T-cell (primary cell): Measurements from ENCODE around the gene BAD. TPM values are rescaled to one million over a fixed set of nuclear protein-coding genes. Genes with fewer than 3 reads are reported as not detected.

Experiments used
- ATAC-seq, 4 experiments: fragments of 200-7000 bp in 3 of 4; fragments of 150-1000 bp in 1 of 4; cut with Tn5 transposase; replicated peaks in 1 of 4; 1 replicate in 3 of 4; 2 replicates in 1 of 4; pipeline ENCODE4 v1.10.0; 2021; ENCODE audit warnings: moderate library complexity in 3 of 4, mild to moderate bottlenecking in 2 of 4, moderate number of reproducible peaks in 1 of 4
- CTCF ChIA-PET, 2 donors: fragments of 300-600 bp; sonication (Branson Sonifier 250); formaldehyde crosslinking; loops; one replicate each; lab custom pipeline; 2022; ENCODE audit warnings: antibody characterized with exemption in 2 of 2; lab: Charles Lee
- POLR2A ChIA-PET, 2 donors: fragments of 300-600 bp; sonication (Branson Sonifier 250); formaldehyde crosslinking; loops; one replicate each; lab custom pipeline; 2022; ENCODE audit warnings: antibody characterized with exemption in 2 of 2; lab: Charles Lee
- DNase-seq, 35 experiments: peaks; one replicate each; pipeline versions ENCODE4 v3.0.0 to v3.0.0-alpha.2; 2013 to 2023
- H3K27ac ChIP-seq: one replicate; pipeline ENCODE4 v1.5.1; 2013; ENCODE audit warnings: low read length
- H3K27me3 ChIP-seq, 2 experiments: replicated peaks in 1 of 2; 1 replicate in 1 of 2; 2 replicates in 1 of 2; pipeline versions ENCODE4 v1.6.1 to v1.7.0; 2013; ENCODE audit warnings: low read length in 1 of 2, mixed read lengths in 1 of 2; ENCODE audit not compliant: control insufficient read depth in 2 of 2, insufficient read depth in 2 of 2; ENCODE audit errors: extremely low read depth in 1 of 2
- H3K36me3 ChIP-seq, 2 donors: 1 replicate in 1 of 2; 2 replicates in 1 of 2; pipeline versions ENCODE4 v1.6.1 to v1.7.0; 2013; ENCODE audit warnings: low read length in 1 of 2; ENCODE audit not compliant: control insufficient read depth in 2 of 2, insufficient read depth in 1 of 2; ENCODE audit errors: extremely low read depth in 1 of 2
- H3K4me1 ChIP-seq, 2 experiments: 1 replicate in 1 of 2; 2 replicates in 1 of 2; pipeline versions ENCODE4 v1.6.1 to v1.7.0; 2013; ENCODE audit warnings: low read length in 2 of 2, mixed read lengths in 1 of 2; ENCODE audit not compliant: insufficient read depth in 2 of 2, control insufficient read depth in 1 of 2; ENCODE audit errors: extremely low read depth in 1 of 2
- H3K4me3 ChIP-seq, 2 donors: 1 replicate in 1 of 2; 2 replicates in 1 of 2; pipeline versions ENCODE4 v1.5.1 to v1.7.0; 2013; ENCODE audit warnings: mild to moderate bottlenecking in 2 of 2, low read length in 1 of 2, moderate library complexity in 1 of 2; ENCODE audit not compliant: control insufficient read depth in 1 of 2; ENCODE audit errors: extremely low read depth in 1 of 2
- H3K9me3 ChIP-seq: 2 replicates; pipeline ENCODE4 v1.7.0; 2013
- H3K27ac Mint-ChIP-seq, 2 donors: one replicate each; pipeline ENCODE4 v1.8.0; 2020 to 2021; ENCODE audit warnings: mild to moderate bottlenecking in 2 of 2, mixed read lengths in 2 of 2
- H3K27me3 Mint-ChIP-seq, 2 donors: one replicate each; pipeline ENCODE4 v1.8.0; 2021 to 2022; ENCODE audit warnings: mixed read lengths in 2 of 2
- H3K36me3 Mint-ChIP-seq: one replicate; pipeline ENCODE4 v1.8.0; 2021; ENCODE audit warnings: mixed read lengths
- H3K4me1 Mint-ChIP-seq, 3 donors: one replicate each; pipeline ENCODE4 v1.8.0; 2020 to 2022; ENCODE audit warnings: mixed read lengths in 3 of 3, mild to moderate bottlenecking in 1 of 3
- H3K4me3 Mint-ChIP-seq, 3 donors: one replicate each; pipeline ENCODE4 v1.8.0; 2020 to 2022; ENCODE audit warnings: mild to moderate bottlenecking in 3 of 3, mixed read lengths in 3 of 3, moderate library complexity in 3 of 3
- H3K9me3 Mint-ChIP-seq, 3 donors: one replicate each; pipeline ENCODE4 v1.8.0; 2020 to 2022; ENCODE audit warnings: mixed read lengths in 3 of 3
- WGBS: methylation state at CpG from one replicate; pipeline ENCODE4 v1.1.5; 2013; ENCODE audit warnings: missing lambda C conversion rate; ENCODE audit not compliant: insufficient coverage; 5-methylcytosine and 5-hydroxymethylcytosine counted together
- total RNA-seq, 35 experiments: library from RNA in 6 of 35; stranded (reverse) in 6 of 35; fragments of 120-200 nt in 1 of 35; gene quantifications; one replicate each; pipeline versions ENCODE4 v1.2.1 to v1.2.4 and lab custom pipeline; 2013 to 2026

The BAD gene
- total RNA-seq, 5 donors from 2014 or later (not counting 1 experiment from before 2014, with no cell fraction given) = 17.5 to 37.7 (median 29.1) TPM

DNA sequence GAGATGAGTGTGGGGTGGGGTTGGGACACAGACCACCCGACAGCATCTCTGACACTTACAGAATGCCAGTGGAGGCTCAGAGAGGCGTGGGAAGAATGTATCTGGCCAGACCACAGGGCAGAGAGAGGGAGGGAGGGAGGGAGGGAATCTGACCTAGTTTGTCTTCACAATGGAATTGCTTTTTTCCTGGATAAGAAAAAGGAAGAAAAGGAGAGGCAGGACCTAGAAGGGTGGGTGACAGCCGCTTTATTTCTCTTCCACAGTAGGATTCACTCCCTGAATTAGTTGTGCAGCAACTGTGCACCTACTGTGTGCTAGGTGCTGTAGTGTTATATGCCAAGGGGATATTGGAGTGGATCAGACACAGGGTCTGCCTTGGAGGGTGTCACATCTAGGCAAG is 10.3 kb upstream of the BAD start:
- peaks cover 7 to 36% of the 10 kb centered on the region in 2 experiments for H3K4me1 ChIP-seq
- H3K27ac Mint-ChIP-seq = peak overlapping the region in 1 of 2 donors; percentile 11
- WGBS = 75% methylated on average over 3 of the region's 3 CpGs
- no peaks in the 10 kb centered on the region for H3K9me3 Mint-ChIP-seq
- no peaks in the 10 kb centered on the region for H3K9me3 ChIP-seq
- peaks cover 21 to 91% of the 10 kb centered on the region in 2 experiments for H3K27me3 ChIP-seq
- peaks cover 16 to 26% (median 18%) of the 10 kb centered on the region in 3 donors for H3K4me1 Mint-ChIP-seq
- H3K27ac ChIP-seq = no peak overlapping the region
- no peaks in the 10 kb centered on the region for H3K36me3 Mint-ChIP-seq
- CTCF ChIA-PET = interaction anchor here (0.7 kb wide), 3 partner anchors 9 to 11 kb away, joined by 4 to 10 read pairs (median 4); no protein-coding TSS in a partner anchor
- POLR2A ChIA-PET = interaction anchor here (0.6 to 0.7 kb wide), 2 partner anchors 283 to 307 kb away, joined by 7 to 9 read pairs; no protein-coding TSS in a partner anchor
- ATAC-seq = no peak
- no peak for DNase-seq
- no peak overlapping the region for H3K4me3 Mint-ChIP-seq
- H3K4me3 ChIP-seq = no peak overlapping the region
- H3K36me3 ChIP-seq = no peaks in the 10 kb centered on the region
- peaks cover 55 to 74% of the 10 kb centered on the region in 2 donors for H3K27me3 Mint-ChIP-seq

DNA sequence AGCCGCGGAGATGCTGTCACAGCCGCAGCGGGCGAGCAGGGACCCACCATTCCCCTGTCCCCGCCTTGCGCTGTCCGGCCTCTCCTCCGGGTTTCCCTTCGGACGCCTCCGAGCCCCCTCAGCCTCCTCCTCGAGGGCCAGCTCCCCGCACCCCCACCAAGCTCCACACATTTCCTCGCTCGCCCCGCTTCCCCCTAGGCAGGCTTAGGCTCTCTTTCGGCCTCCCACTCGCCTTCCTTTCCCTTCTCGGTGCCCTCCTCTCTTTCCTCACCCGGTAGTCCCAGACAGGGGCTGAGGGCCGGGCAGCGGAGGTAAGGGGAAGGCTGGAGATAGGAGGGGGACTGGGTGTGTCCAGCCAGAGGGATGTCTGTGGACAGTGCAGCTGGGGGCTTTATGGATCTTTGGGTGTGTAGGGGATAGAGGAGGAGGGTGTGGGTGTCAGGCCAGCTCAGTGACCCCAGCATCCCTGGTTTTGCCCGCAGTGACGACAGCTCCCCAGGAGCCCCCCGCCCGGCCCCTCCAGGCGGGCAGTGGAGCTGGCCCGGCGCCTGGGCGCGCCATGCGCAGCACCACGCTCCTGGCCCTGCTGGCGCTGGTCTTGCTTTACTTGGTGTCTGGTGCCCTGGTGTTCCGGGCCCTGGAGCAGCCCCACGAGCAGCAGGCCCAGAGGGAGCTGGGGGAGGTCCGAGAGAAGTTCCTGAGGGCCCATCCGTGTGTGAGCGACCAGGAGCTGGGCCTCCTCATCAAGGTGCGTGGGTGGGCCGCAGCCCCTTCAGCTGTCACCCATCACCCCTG is 8.2 kb upstream of the BAD start:
- peak overlapping the region; percentile 12 to 50 for H3K4me3 ChIP-seq
- H3K27ac Mint-ChIP-seq = no peak overlapping the region
- ChIA-PET CTCF (no interaction called here), POLR2A (no interaction called here)
- H3K36me3 ChIP-seq = no peaks in the 10 kb centered on the region
- peaks cover 4 to 19% of the 10 kb centered on the region in 2 experiments for H3K4me1 ChIP-seq
- 31% methylated on average over 25 of the region's 42 CpGs for WGBS
- no peaks in the 10 kb centered on the region for H3K36me3 Mint-ChIP-seq
- no peak overlapping the region for H3K27ac ChIP-seq
- peaks cover 43 to 57% of the 10 kb centered on the region in 2 donors for H3K27me3 Mint-ChIP-seq
- no peaks in the 10 kb centered on the region for H3K9me3 ChIP-seq
- DNase-seq (no peak), ATAC-seq (peak in 2 of 4 experiments; percentile 15 to 20)
- H3K27me3 ChIP-seq = peaks cover 14 to 74% of the 10 kb centered on the region in 2 experiments
- H3K4me3 Mint-ChIP-seq = peak overlapping the region in 2 of 3 donors; percentile 31 to 69
- H3K9me3 Mint-ChIP-seq = no peaks in the 10 kb centered on the region
- peaks cover 9 to 15% (median 11%) of the 10 kb centered on the region in 3 donors for H3K4me1 Mint-ChIP-seq

- DNase-seq (peak in 1 of 35 experiments; percentile 47), ATAC-seq (peak; percentile 57 to 69 (median 68))
- H3K9me3 Mint-ChIP-seq = no peaks in the 10 kb centered on the region
- H3K27ac ChIP-seq = no peak overlapping the region
- no peaks in the 10 kb centered on the region for H3K36me3 ChIP-seq
- under 1% methylated on average over 92 of the region's 96 CpGs for WGBS
- H3K27ac Mint-ChIP-seq = no peak overlapping the region
- H3K36me3 Mint-ChIP-seq = no peaks in the 10 kb centered on the region
- H3K4me3 Mint-ChIP-seq = peak overlapping the region in 2 of 3 donors; percentile 31 to 69
- H3K4me3 ChIP-seq = peak overlapping the region; percentile 12 to 50
- H3K9me3 ChIP-seq = no peaks in the 10 kb centered on the region
- ChIA-PET POLR2A (no interaction called here), CTCF (no interaction called here)
- H3K27me3 Mint-ChIP-seq = peaks cover 36 to 49% of the 10 kb centered on the region in 2 donors
- peaks cover 4 to 15% of the 10 kb centered on the region in 2 experiments for H3K4me1 ChIP-seq
- peaks cover 5 to 12% (median 6%) of the 10 kb centered on the region in 3 donors for H3K4me1 Mint-ChIP-seq
- peaks cover 12 to 67% of the 10 kb centered on the region in 2 experiments for H3K27me3 ChIP-seq
Measured at GRCh38 chr11:64291752-64292459, 7.4 kb upstream of the BAD start.

- Mint-ChIP-seq H3K9me3 (no peaks in the 10 kb centered on the region), H3K4me3 (peak within 1 kb of the TSS; percentile 57 to 73 (median 72)), H3K4me1 (peaks cover 11 to 18% (median 12%) of the 10 kb centered on the region in 3 donors), H3K36me3 (no peaks in the 10 kb centered on the region), H3K27me3 (peaks cover 36 to 43% of the 10 kb centered on the region in 2 donors), H3K27ac (no peak within 1 kb of the TSS)
- no peak within 1 kb of the TSS for H3K27ac ChIP-seq
- no peaks in the 10 kb centered on the region for H3K36me3 ChIP-seq
- H3K27me3 ChIP-seq = peaks cover 8 to 61% of the 10 kb centered on the region in 2 experiments
- H3K4me1 ChIP-seq = peaks cover 4 to 21% of the 10 kb centered on the region in 2 experiments
- H3K4me3 ChIP-seq = peak within 1 kb of the TSS in 1 of 2 donors; percentile 50
- WGBS = 10% methylated on average over 43 of the region's 45 CpGs
- H3K9me3 ChIP-seq = no peaks in the 10 kb centered on the region
- DNase-seq (no peak), ATAC-seq (peak in 1 of 4 experiments; percentile 4)
- POLR2A ChIA-PET = no interaction called here
- CTCF ChIA-PET = no interaction called here
Measured at GRCh38 chr11:64291262-64291751, 6.8 kb upstream of the BAD start, which contains the start of gene KCNK4. Gene KCNK4, plus strand, starts transcription at chr11:64291302. Its CDS starts 1,717 bp downstream, at chr11:64293019.

- DNase-seq = no peak
- Histone ChIP-seq H3K4me3 (no peak overlapping the region), H3K36me3 (no peaks in the 10 kb centered on the region), H3K4me1 (peaks cover 4 to 26% of the 10 kb centered on the region in 2 experiments), H3K27ac (no peak overlapping the region), H3K27me3 (peaks cover 5 to 56% of the 10 kb centered on the region in 2 experiments), H3K9me3 (no peaks in the 10 kb centered on the region)
- Mint-ChIP-seq H3K27ac (no peak overlapping the region), H3K27me3 (peaks cover 29 to 36% of the 10 kb centered on the region in 2 donors), H3K9me3 (no peaks in the 10 kb centered on the region), H3K4me3 (peak overlapping the region; percentile 57 to 73 (median 72)), H3K4me1 (peaks cover 13 to 20% (median 14%) of the 10 kb centered on the region in 3 donors), H3K36me3 (no peaks in the 10 kb centered on the region)
- CTCF ChIA-PET = no interaction called here
- ATAC-seq = no peak
- POLR2A ChIA-PET = no interaction called here
- 63% methylated on average over 9 of the region's 10 CpGs for WGBS
Measured at GRCh38 chr11:64290352-64291261, 6.1 kb upstream of the BAD start.
